ENCODE data around the gene ASAH2. TPM values are rescaled to one million over a fixed set of nuclear protein-coding genes. Genes with fewer than 3 reads are reported as not detected.

The ASAH2 gene
- total RNA-seq, 4 donors from 2014 or later, result 0.17 to 1.1 (median 0.52) TPM

DNA sequence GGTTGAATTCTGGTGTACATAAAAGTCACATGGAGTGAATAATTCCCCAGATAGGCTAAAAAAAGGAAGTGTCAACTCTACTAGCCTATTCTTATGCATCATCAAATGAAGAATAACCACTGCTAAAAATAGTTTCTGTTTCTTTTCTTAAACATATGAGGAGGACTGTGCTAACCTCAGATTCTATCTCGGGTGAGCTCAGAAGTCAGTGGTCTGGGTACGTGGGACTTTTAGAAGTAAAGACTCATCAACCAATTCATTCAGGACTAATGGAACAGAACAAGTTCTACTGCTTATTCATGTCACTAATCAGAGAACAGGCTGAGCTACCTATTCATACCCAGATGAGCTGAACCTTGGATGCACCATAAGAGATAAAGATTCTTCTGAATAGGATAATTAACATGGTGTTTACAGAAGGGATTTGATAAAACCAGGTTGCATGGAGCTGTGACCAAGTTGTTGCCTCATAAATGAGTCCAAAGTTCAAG lies 9.5 kb upstream of the ASAH2 start:
- Histone ChIP-seq H3K27ac (replicated peaks in 1 of 4) (no peak overlapping the region), H3K9me3 (no peaks in the 10 kb centered on the region), H3K4me1 (no peaks in the 10 kb centered on the region), H3K27me3 (no peaks in the 10 kb centered on the region), H3K36me3 (no peaks in the 10 kb centered on the region), H3K4me3 (no peak overlapping the region)
- WGBS, result 35% methylated on average over 2 of the region's 2 CpGs
- no peak for DNase-seq (ENCODE audit: extremely low spot score)
- intact Hi-C loops (cut with DNase I), result no loop called here
- TF ChIP-seq, protein P1, sequence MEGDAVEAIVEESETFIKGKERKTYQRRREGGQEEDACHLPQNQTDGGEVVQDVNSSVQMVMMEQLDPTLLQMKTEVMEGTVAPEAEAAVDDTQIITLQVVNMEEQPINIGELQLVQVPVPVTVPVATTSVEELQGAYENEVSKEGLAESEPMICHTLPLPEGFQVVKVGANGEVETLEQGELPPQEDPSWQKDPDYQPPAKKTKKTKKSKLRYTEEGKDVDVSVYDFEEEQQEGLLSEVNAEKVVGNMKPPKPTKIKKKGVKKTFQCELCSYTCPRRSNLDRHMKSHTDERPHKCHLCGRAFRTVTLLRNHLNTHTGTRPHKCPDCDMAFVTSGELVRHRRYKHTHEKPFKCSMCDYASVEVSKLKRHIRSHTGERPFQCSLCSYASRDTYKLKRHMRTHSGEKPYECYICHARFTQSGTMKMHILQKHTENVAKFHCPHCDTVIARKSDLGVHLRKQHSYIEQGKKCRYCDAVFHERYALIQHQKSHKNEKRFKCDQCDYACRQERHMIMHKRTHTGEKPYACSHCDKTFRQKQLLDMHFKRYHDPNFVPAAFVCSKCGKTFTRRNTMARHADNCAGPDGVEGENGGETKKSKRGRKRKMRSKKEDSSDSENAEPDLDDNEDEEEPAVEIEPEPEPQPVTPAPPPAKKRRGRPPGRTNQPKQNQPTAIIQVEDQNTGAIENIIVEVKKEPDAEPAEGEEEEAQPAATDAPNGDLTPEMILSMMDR (IDR thresholded peaks at IDR 0.05), result no peak
- TF ChIP-seq POLR2AphosphoS5 (IDR thresholded peaks at IDR 0.05) (no peak), EP300 (IDR thresholded peaks at IDR 0.05) (no peak), POLR2A (IDR thresholded peaks at IDR 0.05; ENCODE audit: low read depth) (no peak)

DNA sequence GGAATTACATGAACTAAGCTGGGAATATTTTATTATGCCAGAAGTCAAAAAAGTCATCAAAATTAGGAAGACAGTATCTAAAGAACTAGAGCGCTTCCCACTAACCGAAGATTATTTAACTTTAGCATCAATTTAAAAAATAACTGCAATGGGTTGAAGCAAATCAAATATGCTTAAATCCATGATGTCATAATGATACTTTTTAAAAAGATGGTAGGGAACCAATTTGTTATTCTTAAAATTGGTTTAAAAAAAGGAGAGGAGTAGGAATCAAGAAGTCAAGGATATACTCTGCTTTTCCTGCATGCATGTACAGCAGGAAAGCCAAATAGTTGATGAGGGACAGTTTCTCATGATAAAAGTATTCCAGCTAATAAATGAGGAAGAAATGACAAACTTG lies 3.2 kb upstream of the ASAH2 start:
- intact Hi-C loops (cut with DNase I), result no loop called here
- no peaks in the 10 kb centered on the region for H3K9me3 ChIP-seq
- no peak overlapping the region for H3K27ac ChIP-seq (replicated peaks in 1 of 4)
- TF ChIP-seq EP300 (IDR thresholded peaks at IDR 0.05), result no peak
- TF ChIP-seq, protein P1 (IDR thresholded peaks at IDR 0.05), result no peak
- TF ChIP-seq POLR2A (IDR thresholded peaks at IDR 0.05; ENCODE audit: low read depth), result no peak
- no peak for TF ChIP-seq POLR2AphosphoS5 (IDR thresholded peaks at IDR 0.05)
- H3K27me3 ChIP-seq, result no peaks in the 10 kb centered on the region
- no peak for DNase-seq (ENCODE audit: extremely low spot score)
- no peaks in the 10 kb centered on the region for H3K4me1 ChIP-seq
- WGBS, result 46% methylated on average over 2 of the region's 2 CpGs
- H3K4me3 ChIP-seq, result no peak overlapping the region
- H3K36me3 ChIP-seq, result no peaks in the 10 kb centered on the region

DNA sequence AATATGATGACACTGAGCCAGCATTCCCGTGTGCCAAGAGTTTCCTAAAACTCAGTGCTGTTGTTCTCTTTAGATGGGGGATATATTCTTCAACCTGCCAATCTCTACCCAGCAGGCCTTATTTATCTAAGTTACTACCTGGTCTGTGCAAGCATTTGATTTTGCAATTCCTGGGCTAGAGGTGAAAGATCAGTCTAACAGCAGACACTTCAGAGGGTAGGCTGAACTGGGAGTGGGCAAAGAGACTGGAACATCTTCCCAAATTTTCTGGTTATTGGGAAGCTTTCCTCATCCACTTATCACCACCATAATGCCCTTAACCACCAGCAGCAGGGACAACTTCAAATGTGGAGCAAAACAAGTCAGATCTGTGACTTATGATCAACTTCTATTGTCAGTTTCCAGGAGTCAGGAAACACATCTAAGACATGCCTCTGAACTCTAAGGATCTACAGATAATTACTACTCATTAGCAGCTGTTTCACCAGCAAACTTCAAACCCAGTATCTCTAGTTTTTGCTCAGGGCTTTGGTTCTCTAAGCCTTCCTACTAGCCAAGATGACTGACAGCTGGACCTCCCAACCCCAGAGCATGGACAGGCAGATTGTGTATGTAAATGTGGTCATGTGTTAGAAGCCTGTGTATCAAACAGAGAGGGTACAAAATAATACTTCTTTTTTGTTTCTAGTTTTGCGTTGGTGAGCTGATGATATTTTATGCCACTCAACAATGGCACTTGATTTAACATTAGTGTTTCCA lies 1.0 kb downstream of the ASAH2 start:
- TF ChIP-seq POLR2AphosphoS5 (IDR thresholded peaks at IDR 0.05) (no peak), EP300 (IDR thresholded peaks at IDR 0.05) (no peak), POLR2A (IDR thresholded peaks at IDR 0.05; ENCODE audit: low read depth) (no peak)
- TF ChIP-seq, protein P1 (IDR thresholded peaks at IDR 0.05), result no peak
- 79% methylated on average over 2 of the region's 2 CpGs for WGBS
- intact Hi-C loops (cut with DNase I), result no loop called here

DNA sequence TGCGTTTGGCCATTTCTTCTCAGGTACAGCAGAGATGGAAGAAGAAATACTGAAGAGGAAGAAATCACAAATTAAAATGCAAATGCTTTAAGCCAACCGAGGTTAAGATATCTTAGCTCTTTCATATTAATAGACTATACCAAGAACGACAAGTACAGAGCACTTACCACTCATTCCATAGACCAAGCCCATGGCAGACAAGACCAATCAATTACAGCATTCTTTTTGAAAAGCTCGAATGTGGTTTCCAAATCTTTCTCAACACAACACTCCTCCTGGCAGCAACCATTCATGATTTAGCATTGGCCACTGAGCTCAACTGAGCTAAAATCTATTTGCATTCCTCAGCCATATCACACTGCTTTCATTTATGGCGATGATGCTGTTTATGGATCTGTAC lies 2.7 kb downstream of the ASAH2 start:
- H3K27me3 ChIP-seq, result no peaks in the 10 kb centered on the region
- H3K27ac ChIP-seq (replicated peaks in 1 of 4), result no peak overlapping the region
- intact Hi-C loops (cut with DNase I), result no loop called here
- no peaks in the 10 kb centered on the region for H3K9me3 ChIP-seq
- H3K4me3 ChIP-seq, result no peak overlapping the region
- H3K4me1 ChIP-seq, result no peaks in the 10 kb centered on the region
- no peak for DNase-seq (ENCODE audit: extremely low spot score)
- 89% methylated on average over 5 of the region's 5 CpGs for WGBS
- TF ChIP-seq, protein P1 (IDR thresholded peaks at IDR 0.05), result no peak
- no peak for TF ChIP-seq EP300 (IDR thresholded peaks at IDR 0.05)
- no peak for TF ChIP-seq POLR2AphosphoS5 (IDR thresholded peaks at IDR 0.05)
- no peak for TF ChIP-seq POLR2A (IDR thresholded peaks at IDR 0.05; ENCODE audit: low read depth)
- H3K36me3 ChIP-seq, result no peaks in the 10 kb centered on the region

More for the DNA sequence above, 1.0 kb downstream of the ASAH2 start:
- no peak overlapping the region for H3K27ac ChIP-seq (replicated peaks in 1 of 4)
- no peaks in the 10 kb centered on the region for H3K27me3 ChIP-seq
- no peaks in the 10 kb centered on the region for H3K36me3 ChIP-seq
- no peak overlapping the region for H3K4me3 ChIP-seq
- no peak for DNase-seq (ENCODE audit: extremely low spot score)
- H3K9me3 ChIP-seq, result no peaks in the 10 kb centered on the region
- H3K4me1 ChIP-seq, result no peaks in the 10 kb centered on the region

All from esophagus muscularis mucosa (tissue), 4 donors.